ENCODE data around the gene USP6NL.

Gene USP6NL

DNA sequence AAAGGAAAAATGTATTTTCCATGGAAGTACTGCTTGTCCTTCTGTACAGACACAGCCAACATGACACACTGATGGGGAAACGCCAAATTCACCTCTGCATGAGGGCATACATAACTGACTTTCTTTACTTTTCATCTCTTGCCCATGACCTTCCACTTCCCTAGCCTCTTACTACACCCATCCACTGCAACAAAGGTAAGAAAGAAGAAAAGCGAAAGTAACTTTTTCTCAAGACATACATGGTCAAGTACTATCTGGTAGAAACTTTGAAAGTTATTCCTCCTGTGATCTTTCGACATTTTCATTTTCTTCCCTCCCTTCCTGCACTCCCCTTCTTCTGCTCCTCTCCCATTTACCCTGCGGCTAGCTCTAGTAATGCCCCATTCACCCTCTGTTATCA lies 130.8 kb downstream of the USP6NL start:
- no peak for DNase-seq

DNA sequence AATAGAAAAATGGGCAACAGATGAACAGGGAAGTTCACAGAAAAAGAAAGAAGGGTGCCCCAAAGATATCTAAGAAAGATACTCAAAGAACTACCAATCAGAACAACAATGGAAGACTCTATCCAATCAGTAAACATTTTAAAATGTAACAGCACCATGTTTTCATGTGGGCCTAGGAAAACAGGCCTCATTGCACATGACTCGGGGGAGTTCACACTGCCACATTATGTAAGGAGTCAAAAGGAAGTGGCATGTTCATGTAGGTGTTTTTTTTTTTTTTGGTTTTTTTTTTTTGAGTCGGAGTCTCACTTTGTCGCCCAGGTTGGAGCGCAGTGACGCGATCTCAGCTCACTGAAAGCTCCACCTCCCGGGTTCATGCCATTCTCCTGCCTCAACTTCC lies 132.2 kb downstream of the USP6NL start:
- DNase-seq, result no peak

DNA sequence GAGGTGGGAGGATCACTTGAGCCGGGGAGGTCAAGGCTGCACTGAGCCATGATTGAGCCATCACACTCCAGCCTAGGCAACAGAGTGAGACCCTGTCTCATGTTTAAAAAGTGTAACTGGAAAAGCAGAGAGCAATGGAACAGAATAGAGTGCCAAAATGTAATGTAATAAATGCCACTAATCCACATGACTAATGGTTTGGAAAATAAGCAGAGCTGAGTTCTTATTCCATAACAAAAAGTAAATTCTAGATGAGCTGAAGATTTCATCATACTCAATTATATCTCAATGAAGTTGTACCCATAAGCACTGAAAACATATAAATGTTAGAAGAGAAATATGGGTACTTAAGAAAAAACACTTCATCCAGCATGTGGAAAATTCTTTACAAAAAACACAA lies 132.6 kb downstream of the USP6NL start:
- no peak for DNase-seq

DNA sequence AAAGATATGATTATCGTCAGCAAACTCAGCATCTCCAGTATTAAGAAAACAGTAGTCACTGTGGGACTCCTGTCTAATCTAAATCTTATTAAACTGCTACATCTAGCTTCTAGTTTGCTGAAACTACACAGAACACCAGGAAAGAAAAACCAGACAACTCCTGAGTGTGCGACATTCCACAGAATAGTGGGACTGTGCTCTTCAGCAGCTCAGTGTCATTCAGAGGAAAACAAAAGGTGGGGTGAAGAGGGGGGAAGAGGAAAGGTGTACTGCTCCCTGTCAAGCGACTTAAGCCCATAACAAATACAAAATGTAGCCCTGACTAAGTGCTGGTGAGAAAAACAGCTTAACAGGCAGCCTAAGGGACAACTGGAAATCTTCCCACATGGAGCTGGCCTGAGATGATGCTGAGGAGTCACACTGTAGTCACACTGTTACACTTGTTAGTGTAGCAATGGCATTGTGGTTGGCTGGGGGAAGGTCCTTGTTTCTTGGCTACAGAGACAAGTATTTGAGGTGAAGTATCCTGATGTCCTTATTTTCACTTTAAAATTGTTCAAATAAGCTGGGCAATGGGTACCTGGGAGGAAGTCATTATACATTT lies 135.5 kb downstream of the USP6NL start:
- no peak for DNase-seq

DNA sequence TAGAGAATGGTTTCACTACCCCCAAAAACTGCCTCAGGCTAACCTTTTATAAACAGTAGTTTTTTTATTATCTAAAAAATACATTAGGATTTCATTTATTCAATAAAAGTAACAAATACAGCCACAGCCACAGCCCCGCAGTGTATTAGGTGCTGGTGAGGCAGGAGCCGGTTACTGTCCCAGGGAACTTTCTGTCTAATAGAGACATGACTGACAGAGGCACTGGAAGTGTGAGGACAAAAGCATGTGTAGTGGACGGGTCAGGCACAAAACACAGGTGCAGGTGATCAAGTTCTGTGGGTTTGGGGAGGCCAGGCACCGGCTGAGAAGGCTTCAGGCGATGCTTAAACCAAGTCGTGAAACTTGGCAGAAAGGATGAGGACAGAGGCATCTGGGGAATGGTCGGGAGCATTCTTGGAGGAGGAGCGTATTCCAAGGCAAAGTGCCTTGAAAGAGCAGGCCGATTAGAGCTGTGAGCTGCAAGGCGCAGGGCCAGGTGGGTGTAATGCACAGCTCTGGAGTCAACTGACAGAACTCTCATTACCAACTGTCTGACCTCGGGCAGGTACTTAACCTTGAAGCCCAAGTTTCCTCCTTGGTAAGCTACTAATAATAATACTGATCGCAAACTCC lies 138.2 kb downstream of the USP6NL start:
- DNase-seq, result no peak

DNA sequence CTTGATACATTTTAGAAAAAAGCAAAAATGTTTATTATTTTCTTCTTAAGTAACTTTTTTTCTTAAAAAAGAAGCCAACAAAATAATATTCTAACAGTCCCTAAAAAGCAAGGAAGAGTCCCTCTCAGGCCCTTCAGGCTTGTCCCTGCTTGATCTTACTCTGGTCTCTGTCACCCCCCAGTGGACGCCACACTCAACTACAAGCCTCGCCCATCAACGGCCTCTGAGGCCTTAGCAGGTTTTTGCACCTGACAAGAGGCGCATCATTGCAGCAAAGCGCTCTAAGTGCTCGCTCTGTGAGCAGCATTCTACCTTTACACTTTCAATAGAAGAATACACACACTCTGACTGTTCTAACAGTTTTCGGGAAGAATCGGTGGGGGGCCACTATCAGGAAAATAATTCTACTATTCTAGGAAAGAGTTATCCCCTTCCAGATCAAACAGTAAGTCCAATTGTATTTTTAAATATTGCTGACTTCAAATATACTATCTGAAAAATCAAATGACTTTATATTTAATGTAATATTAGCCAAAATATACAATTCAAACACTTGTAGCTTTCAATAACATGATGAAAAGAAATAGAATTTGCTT lies 139.2 kb downstream of the USP6NL start:
- DNase-seq, result peak; percentile 21

DNA sequence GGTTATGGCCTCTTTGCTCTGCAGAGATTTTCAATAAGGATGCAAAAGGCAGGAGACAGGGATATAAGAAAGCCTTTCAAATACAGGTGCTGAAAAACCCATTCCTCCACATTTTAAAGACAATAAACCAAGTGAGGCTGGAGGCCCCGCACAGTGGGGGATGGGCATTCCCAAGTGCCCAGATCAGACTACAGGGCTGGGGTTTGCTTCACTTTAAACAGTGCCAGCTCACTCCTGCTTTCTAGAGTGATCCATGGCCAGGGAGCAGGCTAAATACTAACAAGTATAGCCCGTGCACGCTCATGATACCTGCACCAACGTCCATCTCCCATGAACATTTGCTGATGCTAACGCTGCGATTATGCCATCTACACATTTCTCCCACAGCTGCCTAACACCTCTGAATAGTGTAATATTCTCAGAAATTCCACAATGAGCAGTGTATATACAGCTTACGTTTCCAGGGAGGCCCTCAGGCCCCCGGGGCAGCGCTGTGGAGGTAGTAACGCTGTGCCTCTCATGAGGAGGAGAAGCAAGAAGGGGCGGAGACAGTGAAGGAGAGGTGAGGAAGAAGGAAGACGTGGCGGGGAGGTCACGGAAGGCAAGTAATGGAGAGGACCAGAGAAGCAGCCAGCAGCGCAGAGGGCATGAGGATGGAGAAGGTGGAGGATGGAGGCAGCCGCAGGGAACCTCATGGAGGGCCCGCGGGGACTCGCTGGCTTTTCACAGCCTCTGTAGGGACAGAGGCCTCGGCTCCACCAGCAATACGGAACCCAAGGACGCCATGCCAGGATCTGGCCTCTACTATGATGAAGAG lies 141.7 kb downstream of the USP6NL start:
- no peak for DNase-seq

DNA sequence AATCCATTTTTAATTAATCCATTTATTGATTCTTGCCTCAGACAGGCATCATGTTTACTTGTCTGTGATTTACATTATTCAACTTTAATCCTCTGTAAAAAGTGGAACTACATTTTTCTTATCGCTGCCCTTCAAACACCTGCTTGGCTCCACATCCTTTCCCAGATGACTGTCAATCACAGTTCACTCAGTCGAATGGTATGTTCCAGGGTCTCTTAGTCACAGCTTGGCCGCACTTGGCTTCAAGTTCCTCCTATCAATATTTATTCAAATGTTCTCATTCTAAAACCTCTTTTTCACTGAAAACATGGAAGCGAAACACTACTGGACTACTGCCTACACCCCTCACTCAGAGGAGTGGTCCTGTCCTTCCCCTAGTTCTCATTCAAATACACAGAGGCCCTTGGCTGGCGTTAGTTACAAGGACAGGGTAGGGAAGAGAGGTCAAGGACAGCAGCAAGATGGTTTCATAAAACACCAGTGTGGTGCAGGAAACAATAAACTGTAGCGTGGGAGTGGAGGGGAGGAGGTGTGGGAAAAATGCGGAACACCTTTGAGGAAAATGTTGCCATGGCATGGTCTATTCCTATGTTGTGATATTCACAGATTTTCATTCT lies 143.2 kb downstream of the USP6NL start:
- DNase-seq, result no peak

DNA sequence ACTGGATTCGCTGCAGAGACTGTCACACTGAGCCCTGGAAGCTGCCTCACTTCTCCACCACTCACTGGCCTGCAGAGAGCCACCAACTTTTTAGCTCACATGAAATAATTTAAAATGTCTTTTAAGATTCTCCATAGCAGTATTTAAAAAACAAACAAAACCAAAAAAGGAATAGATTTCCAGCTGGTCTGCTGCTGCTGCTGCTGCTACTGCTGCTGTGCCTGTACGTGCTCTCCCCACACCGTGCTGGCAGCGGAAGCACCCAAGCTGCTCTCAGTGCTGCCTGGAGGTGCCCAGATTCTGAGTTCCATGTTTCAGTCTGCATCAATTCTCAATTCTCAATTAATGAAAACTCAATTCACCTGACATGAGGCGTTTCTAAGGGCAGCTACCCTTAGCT lies 146.0 kb downstream of the USP6NL start:
- DNase-seq, result no peak

DNA sequence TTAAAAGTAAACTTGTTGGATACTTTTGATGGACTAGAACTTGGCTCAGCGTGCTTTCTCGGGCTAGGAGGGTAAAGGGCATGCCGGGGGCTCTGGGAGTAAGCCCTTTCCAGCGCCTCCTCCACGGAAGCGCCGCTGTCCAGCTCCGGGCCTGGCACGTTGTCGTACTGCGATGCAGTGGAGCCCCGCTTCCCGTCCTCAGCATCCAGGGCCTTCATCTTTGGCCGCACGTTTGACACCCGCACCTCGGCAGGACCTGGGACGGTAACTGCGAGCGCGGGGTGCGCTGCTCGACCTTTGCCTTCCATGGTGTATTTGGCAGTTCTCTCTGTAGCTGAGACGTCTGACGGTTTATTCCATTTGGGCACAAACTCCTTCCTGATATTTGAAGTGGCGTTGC lies 148.3 kb downstream of the USP6NL start:
- DNase-seq, result no peak

DNA sequence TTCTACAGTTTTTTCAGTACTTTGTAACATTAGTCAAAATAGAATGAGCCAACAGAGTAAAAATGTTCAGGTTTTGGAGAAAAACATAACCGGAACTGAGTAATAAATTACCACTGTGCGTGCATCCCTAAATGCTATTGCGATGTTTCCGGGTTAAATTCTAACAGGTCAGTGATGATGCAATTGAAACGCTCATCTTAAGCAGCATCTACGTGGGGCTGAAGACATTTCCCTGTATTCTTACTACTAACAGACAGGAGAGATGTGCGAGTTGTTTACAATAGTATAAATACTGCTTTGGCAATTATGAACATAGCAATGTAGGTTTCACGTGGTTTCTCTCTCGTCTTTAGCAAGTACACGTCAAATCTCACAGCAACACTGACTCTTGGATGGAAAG lies 149.4 kb downstream of the USP6NL start:
- no peak for DNase-seq

DNA sequence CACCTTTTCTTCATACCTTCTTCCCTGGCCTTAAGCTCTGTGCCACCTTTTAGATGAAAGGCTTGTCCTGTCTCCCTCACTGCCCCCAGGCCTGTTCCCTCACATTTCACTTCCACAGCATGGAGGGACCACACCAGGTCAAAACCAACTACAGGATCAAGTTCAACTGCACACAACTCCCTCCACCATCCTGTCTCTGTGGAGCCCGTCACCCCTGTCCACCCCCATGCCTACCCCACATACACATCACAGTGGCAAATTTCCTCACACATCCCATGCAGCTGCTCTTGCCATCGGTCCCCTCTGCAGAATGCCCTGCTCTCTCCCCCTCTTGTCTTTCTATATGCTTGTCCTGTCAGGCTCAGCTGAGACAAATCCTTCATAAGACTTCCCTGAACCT lies 154.1 kb downstream of the USP6NL start:
- DNase-seq, result no peak

DNA sequence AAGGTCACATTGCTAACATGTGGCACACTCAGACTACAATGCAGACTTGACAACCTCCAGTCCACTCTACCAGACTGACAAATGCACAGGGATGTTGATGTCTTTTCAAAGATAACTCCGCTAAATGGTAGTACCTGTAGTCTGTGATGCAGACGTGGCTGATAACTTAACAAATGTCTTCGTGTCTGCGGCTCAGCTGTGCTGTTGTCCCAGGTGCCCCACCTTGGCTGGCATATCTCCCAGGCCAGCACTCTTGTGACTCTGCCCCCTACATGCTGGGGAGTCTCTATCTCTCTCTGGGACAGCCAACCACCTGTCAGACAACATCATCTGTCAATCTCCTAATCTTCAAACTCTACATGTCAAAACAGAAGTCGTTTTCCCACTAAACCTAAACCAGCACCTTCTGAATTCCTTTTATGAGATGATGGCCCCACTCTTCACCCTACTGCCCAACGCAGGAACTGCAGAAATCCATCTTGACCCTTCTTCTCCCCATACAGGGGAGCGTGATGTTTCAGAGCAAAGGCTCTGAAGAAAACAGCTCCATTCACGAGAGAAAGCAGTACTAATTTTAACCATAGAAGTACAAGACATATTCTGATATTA lies 156.4 kb downstream of the USP6NL start:
- DNase-seq, result no peak

DNA sequence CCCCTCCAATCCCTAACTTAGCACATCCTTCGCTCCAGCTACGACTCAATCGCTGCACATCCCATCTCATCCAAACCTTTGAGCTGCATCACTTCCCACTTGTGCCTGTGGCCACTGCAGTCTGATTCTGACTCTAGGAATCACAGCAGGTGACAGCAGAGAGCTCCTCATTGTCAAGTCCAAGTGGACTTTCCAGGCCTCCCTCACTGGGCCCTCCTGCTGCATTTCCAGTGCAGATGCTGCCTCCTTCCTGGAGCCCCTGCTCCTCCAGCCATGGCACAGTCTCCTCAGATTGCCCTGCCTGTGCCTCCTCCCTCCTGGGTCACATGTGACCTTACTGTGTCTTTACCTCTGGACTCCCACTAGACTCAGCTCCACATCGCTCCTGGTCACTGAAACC lies 157.3 kb downstream of the USP6NL start:
- no peak for DNase-seq

DNA sequence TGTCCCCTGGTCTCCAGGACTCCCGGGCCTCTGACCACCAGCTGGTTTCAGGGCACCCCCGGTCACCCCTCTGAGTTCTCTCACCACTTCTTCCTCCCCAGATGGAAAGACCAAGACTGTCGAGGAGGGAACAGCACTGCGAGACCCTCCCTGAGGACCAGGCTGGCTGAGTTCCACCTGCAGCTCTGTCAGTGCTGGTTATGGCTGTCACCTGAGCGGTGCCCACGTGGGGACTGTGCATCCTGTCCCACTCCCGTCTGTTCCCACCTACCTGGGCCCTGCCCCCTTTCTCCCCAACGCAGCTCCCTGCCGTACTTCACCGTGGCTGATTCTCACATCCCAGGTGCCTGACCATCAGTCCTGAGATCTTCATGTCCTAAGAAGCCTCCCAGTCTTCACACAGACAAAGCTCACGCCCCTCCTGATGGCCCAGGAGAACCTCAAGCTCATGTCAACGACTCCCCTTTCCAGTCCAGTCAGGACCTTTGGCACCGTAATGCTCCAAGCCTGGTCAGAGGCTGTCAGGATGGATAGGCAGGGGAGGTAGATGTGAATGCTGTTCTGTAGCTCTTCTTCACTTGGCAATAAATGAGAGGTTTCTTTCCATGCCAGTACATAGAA lies 159.7 kb downstream of the USP6NL start:
- no peak for DNase-seq

DNA sequence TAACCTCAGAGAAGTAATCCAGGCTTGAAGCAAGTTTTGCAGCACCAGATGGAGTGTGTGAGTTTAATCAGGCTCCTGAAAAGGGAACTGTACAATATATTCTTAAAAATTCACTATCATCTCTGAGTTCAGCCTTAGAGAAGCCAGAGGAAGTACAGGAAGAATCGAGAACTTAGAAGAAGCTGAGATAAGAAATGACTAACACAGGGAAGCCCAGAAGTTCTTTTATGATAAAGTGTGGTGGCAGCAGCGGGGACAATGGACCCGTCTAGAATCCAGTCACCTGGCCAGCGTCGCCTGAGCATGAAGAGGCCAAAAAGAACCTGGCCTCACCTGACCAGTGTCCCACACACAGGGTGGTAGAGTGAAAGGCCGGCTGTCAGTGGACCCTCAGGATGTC lies 161.0 kb downstream of the USP6NL start:
- DNase-seq, result no peak

DNA sequence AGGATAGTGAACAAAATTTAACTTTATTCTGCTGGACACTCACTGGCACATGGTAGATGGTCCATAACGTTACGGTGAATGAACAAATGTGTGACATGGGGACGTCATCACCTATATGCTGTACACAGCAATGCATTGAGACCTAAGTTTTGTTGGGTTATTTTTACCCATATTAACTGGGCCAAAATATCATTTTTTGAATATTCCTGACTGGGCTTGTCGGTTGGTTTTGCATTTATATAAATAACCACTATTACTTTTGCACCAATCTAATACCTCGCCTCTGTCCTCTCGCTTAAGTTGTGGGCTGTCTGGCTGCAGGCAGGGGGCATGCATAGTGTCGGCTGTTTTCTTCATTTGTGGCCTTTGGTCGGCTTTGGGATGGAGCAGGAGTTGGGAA lies 161.7 kb downstream of the USP6NL start:
- no peak for DNase-seq

DNA sequence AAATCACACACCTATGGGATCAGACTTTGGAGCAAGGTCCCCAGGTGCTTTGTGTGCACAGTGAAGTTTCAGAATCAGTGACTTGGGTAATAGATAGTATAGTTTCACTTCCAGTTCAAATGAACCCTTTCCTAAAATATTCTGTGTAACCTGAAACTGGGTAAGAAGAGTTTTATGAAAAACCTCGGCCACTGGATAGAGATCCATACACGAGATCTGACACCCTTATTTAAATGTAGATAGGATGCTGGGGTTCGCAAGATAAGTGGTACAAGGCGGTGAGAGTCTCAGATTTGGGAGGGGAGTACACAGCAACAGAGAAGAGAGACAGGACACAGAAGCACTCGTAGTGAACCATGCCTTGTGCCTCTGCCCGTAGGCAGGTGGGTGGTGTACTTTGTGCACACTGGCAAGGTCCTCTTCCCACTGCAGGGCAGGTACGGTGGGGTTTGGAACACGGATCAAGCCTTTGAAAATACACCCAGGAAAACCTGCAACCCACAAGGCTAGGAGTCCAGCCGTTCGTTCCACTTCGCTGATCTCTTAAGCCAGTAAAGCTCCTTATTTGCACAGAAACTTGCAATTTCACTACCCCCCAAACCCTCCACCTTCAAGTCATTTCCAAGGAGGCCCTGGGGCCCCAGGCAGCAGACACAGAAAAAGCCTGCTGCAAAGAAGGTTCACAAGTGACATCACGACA lies 162.8 kb downstream of the USP6NL start:
- no peak for DNase-seq

DNA sequence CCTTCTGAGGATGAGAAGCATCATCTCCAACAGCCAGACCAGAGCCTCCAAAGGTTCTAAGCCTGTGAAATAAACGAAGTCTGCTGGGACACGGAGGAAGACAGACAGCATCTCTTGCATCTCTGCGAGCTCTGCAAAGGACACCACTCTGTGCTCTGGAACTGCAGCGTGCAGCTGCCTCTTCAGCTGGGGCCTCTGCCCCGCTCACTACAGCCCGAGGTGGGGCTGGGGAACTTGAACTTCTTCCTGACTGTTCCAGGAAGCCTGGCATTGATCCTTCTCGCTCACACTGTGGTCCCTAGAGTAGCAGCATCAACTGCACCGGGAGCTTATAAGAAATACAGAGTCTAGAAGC lies 163.3 kb downstream of the USP6NL start:
- DNase-seq, result no peak

DNA sequence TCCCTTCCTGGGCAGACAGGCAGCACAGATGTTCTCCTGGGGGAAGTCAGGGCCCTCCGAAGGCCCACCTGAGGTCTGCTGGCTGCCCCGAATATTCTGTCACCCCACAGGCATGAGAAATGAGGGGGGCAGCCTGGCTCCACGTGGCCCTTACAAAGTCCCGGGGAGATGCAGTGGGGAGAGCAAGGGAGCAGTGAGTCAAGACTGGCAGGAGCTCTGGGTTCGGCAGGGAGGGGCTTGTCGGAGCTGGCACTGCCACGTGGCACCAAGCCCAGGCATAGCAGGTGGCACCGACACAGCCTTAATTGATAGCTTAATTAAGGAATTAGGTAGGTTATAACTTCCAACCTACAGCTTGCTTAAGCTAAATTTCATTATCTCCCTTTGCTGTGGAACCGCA lies 163.9 kb downstream of the USP6NL start:
- no peak for DNase-seq

DNA sequence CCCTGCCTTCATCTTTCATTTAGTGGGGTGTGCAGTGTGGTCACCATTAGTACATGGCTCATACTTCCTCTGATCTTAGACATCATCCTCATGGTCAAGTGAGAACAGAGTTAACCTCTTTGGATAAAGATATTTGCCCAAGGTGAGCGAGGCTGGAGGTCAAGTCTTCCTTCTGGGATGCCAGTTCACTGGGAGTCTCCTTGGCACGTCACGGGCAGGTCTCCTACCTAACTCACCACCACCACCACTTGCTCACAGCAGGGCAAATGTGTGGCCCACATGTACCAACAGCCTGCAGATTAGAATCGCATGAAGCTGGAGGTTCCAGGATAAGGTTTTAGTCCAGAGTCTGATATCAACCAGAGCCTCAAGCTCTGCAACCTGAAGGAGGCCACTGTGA lies 164.6 kb downstream of the USP6NL start:
- no peak for DNase-seq

DNA sequence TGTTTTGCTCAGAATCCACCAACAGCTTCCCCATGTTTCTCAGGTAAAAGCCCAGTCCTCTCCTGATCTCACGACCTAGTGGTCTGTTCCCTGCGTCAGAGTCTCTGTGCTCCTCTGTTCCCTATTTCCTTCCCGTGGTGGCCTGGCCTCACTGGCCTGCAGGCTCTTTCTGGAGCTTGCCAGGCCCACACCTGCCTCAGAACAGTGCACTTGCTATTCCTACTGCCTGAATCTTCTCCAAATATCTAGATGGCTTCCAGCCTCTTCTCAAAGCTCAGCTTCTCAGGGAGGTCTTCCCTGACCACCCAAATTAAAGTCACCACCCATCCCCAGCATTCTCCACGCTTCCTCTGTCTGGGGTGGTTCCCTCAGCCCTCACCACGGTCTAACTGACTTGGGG lies 165.3 kb downstream of the USP6NL start:
- no peak for DNase-seq

Measured in right kidney (tissue), 1 donor.